D341Med (cell line): ENCODE results near the gene PRDM15.
A peak's percentile ranks its signal among the peaks of the same experiment; 100 is the strongest.

Experiments
- DNase-seq: peaks from one replicate; pipeline ENCODE4 v3.0.0; 2012; ENCODE audit warnings: low spot score

The PRDM15 gene, protein sequence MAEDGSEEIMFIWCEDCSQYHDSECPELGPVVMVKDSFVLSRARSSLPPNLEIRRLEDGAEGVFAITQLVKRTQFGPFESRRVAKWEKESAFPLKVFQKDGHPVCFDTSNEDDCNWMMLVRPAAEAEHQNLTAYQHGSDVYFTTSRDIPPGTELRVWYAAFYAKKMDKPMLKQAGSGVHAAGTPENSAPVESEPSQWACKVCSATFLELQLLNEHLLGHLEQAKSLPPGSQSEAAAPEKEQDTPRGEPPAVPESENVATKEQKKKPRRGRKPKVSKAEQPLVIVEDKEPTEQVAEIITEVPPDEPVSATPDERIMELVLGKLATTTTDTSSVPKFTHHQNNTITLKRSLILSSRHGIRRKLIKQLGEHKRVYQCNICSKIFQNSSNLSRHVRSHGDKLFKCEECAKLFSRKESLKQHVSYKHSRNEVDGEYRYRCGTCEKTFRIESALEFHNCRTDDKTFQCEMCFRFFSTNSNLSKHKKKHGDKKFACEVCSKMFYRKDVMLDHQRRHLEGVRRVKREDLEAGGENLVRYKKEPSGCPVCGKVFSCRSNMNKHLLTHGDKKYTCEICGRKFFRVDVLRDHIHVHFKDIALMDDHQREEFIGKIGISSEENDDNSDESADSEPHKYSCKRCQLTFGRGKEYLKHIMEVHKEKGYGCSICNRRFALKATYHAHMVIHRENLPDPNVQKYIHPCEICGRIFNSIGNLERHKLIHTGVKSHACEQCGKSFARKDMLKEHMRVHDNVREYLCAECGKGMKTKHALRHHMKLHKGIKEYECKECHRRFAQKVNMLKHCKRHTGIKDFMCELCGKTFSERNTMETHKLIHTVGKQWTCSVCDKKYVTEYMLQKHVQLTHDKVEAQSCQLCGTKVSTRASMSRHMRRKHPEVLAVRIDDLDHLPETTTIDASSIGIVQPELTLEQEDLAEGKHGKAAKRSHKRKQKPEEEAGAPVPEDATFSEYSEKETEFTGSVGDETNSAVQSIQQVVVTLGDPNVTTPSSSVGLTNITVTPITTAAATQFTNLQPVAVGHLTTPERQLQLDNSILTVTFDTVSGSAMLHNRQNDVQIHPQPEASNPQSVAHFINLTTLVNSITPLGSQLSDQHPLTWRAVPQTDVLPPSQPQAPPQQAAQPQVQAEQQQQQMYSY

DNA sequence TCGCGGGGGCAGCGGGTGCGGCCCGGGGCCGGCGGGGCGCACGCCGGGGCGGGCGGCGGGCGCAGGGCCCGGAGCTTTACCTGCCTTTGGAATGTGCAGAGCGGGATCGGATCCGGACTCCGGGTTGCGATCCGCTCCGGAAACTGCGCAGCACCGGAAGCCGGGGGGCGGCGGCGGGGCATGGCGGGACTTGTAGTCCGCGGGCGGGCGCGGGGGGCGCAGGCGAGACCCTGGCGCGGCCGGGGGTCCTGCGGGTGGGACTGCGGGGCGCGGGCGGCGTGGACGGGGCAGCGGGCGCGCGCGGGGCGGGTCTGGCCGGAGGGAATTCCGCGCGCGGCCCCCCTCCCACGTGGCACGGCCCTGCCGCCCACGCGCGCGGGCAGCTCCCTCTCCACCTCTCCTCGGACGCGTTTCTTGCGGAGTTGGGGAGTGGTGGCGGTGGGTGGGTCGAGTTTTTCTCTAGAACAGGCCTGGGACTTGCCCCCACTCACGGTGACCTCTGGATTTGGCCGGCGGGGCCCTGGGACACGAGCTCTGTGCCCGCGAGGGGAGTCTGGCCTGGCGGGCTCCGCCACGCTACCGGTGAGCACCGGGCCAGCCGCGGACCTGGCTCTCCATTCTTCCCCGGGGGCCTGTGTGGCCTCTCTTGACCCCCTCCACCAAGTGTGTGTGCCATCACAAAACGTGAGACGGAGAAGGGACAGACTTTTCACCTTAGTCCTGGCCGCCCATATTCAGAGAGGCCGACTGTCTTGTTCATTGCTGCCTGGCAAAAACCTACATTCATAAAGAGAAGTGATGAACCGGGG is at the start of gene PRDM15:
PRDM15 (minus strand) TSS at position 155 of the 809 bp plus-strand sequence. CDS start 18,981 bp downstream, outside the sequence.
- peak; percentile 92 for DNase-seq

DNA sequence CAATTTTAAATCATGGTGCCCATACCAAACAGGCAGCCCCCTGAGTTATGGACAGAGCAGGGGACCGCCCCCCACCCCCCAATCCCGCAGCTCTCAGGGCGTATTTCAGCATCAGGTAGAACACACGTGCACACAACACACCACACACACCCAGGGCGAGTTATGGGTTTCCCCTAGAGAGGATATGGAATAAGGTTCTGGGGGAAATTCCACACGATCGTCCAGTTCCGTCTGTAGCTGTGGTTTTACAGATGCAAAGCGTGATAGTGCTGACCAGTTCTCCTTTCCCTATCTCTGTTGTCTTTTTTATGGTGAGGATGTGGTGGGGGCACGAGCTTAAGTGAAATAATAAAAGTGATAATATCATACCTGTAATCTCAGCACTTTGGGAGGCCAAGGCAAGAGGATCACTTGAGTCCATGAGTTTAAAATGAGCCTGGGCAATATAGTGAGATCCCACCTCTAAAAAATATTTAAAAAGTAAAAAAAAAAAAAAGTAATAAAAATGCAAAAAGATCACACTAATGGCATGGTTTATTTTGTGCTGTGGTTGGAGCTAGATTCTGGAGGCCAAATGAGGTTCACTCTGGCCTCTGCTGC is 49.6 kb upstream of the PRDM15 start:
- no peak for DNase-seq

DNA sequence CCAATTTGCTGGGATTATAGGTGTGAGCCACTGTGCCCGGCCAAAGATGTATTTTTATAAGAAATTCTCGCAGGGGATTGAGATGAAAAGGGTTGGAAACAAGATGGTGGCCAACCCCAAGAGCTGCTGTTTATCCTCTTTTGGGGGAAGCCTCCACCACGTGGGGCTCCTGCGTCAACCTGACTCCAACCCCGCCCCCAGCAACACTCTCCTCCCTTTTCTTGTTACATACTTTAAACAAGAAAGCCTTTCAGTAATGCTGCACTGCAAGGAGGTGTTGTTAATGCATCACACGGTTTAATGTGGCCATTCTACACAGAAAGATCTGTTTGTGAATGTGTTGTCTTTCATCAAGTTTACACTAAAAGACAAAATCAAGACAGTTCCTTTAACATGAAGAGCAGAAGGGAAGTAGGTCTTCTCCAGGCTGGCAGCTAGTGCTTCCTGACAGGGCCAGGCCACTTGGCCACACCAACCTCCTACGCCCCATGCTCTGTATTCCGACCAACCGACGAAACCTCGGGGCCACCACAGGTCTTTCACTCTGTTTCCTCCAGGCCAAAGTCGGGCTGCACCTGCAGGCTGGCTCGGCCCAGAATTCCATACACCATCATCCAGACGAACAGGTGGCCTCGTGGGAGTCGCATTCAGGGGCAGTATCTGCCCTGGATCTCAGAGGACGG is 48.7 kb upstream of the PRDM15 start:
- no peak for DNase-seq

DNA sequence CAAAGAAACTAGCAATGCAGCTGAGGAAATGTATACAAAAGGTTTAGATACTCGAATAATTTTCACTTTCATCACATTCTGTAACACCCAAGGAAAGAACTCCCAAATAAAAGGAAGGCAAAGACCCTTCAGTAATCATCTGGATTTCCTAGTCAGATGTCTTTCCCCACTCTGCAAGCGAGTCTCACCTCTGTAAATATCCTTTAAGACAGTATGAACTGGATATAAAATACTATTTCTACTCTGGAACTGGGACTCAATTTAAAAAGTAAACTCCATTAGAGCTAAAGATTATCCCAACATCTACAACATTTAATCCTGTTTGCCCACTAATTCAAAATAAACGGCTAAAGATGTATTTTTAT is 47.6 kb upstream of the PRDM15 start:
- no peak for DNase-seq

DNA sequence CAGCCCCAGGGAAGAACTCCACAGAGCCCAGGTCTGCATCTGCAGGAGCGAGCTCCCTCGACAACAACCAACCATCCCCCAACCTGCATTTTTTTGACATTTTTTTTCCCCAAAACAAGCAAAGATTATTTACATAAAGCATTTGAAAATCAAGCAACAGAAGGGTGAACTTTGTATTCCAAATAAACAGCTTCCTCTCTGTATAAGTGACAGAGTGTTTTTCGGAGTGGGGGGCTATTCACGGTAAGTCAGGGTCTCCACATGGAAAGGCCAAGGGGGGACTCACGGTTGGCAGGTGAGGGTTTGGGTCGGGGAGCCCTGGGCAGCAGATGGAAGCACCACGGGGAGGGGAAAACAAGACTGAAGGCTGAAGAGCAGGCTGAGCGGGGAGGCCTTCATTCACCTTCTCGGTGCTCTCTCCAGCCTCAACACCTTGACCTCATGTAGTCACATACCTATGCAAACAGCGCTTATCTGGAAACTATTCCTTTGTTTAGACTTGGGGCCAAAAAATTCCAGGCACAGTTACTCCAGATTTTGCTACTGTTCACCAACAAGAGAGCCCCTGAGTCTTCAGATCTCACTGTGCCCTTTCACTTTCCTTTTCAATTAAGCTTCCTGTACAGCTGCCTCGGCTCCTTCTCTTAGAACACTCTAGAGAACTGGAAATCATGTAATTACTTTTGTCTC is 47.1 kb upstream of the PRDM15 start:
- no peak for DNase-seq

DNA sequence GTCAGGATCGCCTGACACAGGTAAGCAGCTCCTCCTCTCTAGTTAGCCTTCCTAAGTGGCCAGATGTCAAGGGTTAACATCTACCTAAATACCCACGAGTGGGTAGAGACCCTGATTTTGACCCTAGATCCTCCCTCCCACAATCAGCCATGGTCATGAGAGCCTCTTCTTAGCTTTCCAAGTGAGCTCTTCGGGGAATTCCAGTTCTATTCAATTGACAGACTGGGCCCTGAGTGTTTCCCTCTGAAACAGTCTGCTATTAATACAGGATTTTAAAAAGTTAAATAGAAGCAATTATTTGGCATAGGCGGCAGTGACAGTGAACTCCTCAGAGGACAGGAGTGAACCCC is 46.6 kb upstream of the PRDM15 start:
- peak; percentile 43 for DNase-seq

DNA sequence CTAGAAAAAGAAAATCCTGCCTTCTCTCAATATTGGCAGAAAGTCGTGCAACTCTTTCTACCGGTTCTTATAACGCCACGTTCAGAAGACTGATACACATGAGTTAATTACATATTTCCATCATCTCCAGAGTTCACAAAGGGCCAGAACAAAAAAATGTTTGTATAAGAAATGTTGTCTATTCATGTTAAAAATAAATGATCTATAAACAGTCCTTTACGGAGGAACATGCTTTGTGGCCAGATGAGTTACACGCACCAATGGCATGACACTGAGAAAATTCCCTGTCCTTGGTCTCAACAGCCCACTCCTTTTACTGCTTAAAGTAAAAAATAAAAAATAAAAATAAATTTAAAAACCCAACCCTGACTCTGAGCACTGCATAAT is 45.2 kb upstream of the PRDM15 start:
- DNase-seq = no peak

DNA sequence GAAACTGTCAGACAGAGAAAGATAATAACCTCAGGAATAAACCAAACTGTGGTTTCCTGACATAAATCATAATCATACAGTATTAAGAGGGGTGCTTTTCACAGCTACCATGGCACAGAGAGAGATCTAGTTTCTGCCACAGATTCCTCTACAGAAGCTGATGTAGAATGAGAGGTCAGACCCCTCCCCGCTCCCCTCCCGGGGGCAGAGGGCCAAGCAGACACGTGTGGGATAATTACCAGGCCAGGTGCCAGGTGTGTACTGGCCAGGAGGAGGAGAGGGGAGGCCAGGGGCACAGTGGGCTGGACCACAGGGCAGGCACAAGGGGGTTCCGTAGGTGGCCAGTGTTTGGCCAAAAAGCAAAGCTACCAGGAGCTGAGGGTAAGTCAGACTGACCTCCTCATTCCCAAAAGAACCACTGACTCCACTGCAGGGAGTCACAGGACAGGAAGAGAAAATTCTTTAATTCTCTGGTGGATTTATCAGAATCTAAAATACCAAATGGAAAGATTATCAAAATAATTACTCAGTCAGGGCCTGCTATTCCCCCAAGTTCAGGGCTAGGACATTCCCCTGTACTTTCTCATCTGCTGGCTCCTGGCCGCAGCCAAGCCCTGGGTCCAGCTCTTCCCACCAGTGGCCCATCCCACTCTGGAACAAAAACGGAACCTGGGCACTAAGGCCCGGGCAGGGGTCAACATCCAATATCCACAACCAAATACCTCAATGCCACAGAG is 44.7 kb upstream of the PRDM15 start:
- no peak for DNase-seq

DNA sequence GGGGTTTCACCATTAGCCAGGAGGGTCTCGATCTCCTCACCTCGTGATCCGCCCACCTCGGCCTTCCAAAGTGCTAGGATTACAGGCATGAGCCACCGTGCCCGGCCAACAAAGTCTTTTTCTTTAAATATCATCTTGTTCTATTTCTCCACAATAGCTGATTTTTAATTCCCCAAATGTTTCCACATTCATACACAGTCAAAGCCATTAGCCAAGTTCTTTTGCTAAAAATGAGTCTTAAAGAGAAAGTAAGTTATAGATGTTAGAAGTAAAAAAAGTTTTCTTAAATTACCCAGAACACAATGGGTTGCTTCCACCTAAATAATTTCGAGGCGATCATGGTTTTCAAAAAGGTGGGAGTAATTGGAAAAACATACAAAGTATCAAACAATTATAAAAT is 44.0 kb upstream of the PRDM15 start:
- no peak for DNase-seq

DNA sequence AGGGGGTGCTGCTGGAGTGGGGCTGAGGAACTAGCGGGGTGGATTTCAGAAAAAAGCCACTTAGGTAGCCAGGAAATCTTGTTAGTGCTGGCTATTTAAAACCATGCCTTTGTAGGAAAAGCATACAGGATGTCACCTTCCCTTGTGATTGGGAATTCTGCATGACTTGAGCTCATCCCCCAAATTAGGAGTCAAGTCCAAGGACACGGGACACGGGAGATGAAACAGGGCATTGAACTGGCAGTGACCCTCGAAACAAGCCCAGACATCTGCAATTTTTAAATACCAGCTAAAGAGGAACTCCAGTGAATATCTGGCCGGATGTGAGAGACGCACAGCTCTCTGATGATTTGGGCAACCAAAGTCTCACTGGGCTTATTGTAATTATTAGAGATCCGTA is 41.9 kb upstream of the PRDM15 start:
- DNase-seq = no peak

DNA sequence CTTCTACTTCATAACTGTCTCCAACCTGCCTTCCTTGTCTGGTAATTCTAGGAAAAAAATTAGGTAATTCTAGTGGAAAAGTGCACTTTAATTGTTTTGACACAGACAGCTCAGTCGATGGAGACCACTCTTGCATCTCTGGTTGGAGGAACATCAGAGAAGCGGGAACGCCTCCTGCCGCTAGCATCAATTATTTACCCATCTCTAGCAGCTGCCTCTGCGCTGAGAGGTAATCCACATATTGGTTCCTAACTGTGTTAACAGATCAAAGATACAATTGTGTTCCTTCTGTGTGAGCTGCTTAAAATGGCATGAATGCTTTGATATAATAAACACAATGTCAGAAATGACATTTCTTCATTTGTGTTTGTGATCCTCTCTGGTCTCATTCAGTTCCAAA is 41.3 kb upstream of the PRDM15 start:
- no peak for DNase-seq

DNA sequence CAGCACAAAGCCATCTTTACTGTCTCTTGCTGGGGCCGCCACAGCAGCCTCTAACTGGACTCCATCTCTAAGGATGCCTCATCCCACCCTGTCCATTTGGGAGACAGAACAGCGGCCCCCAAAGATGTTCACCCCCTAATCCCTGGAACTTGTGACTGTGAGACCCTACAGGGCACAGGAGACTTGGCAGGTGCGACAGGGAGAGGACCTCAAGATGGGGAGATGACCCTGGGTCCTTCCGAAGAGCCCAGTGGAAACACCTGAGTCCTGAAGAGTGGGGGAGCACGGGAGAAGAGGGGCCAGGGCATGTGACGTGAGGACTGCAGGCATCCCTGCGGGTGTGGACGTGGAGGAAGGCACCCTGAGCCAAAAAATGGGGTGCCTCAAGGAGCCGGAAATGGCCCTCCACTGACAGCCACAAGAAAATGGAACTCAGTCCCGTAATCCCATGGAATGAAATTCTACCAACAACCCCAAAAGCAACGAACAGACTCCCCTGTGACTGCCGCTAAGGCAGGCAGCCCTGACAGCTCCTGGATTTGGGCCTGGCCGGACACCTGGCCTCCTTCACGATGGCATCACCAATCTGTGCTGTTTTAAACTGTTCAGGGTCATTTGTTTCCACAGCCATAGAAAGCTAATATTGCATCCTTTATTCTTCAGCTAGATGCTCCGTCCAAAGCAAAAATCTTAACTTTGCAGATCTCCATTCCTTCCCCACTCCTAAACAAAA is 40.7 kb upstream of the PRDM15 start:
- DNase-seq = no peak

DNA sequence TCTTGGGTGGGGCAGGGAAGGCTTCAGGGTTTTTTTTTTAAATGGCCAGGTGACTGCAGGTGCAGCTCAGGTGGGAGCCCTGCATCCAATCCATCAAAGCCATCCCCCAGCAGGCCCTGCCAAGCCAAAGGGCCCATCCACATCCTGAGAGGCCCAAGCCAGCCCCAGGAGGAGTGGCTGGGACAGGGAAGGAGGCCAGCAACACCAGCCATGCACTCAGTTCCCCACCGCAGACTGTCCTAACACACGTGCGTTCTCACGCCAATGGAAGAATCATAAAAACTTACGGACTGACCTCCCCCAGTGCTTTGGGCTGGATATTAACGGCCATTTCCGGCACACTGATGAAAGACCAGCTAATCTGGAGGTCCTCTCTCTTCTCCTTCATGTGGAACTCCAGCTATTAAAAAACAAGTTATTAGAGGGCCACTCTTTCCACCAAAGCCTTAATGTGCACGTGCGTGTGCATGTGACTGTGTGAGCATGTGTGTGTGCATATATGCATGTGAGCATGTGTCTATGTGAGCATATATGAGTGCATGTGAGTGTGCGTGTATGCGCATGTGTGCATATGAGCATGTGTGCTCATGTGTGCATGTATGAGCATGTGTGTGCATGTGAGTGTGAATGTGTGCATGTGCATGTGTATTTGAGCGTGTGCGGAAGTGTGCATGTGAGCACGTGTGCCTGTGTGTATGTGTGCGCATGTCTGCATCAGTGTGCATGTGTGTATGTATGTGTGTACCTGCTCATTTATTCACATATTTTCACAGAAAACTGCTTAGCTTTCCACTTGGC is 39.6 kb upstream of the PRDM15 start:
- no peak for DNase-seq

DNA sequence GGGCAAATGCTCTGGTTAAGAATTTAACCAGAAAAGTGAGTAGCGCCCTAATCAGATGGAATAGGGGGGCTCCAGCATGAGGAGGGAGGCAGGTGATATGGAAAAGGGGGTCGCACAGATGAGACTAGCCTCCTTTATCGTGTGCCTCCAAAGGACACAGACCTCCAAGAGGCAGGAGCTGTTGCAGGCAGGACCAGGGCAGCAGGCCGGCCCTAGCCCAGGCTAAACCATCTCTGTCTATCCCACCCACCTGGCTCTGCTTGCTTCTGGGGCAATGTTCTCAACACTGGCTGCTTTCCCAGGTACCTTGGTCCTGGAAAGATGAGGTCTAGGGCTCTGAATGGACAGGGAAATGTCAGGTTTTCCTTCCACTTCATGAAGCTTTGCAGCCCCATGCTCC is 38.4 kb upstream of the PRDM15 start:
- no peak for DNase-seq

DNA sequence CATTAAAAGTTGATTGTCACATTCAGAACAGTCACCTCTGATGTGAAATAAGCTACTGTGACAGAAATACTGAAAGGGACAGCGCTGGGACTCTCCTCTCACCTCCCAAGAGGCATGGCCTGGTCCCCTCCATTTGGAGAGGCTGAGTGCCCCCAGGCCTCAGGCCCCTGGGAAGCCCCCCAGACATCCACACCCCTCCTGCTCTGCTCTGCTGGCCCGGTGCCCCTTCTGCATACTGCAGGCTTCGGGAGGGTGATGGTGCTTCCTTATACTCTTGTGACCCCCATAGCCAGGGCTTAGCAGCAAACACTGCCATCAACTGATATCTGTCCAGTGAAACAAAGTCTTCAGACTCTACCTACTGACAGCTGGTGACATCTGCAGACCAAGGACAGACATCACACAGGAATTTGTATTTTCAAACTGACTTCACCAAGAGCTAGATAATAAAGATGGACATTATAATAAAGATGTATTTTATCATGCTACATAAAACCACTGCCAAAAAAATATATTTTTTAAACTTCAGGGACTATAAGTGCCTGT is 37.8 kb upstream of the PRDM15 start:
- no peak for DNase-seq

DNA sequence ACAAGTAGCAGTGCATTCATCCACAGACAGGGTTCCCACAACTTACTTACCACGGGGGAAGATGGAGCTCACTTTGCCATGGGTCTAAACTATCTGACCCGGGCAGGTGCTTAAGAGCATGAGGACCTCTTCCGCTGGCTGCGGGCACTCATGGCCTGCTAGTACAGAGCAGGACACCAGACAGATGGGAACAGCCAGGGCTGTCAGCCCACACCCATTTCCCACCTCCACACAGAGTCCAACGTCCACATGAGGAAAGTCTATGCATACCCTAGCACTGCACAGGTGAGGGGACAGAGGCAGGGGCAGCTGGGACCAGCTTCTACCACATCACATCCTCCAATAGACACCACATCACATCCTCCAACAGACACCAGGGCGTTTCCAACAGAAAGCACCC is 35.8 kb upstream of the PRDM15 start:
- DNase-seq = no peak

DNA sequence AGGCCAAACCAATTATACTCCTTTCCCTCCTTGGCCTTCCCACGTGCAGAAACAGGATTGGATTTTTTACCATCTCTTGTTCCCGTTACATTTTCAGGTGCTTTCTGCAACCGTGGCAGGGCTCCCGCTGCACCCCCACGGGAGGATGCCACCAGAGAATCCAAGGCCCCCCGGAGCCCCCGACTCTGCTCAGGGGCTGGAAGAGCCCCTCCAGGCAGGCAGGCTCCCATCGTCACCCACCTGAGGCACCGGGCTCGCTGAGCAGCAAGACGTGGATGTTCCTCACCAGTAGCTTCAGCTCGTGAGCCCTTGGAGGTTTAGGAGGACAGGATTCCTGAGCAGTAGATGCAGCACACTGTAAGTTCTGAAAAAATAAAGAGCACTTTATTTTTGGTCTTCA is 35.2 kb upstream of the PRDM15 start:
- no peak for DNase-seq

DNA sequence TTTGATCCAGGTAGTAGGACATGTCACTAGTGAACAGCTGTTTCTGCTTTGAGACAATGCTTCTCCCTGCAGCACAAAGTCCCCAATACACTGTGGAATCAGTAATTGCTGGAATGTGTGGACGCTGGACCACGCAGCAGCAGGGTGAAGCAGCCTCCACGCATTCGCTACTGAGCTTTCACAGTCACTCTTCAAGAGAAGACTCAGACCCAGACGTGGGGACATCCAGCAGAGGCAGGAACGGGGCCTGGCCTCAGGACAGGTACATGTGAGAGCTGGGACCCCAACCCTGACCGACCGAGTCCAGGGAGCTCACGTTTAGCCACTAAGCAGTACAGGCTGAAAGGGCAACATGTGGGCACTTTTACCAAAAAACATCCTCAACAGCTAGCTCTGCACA is 34.1 kb upstream of the PRDM15 start:
- no peak for DNase-seq
